Glutamatergic neuron (in vitro differentiated cells): ENCODE results near the gene PGF. TPM values are rescaled to one million over a fixed set of nuclear protein-coding genes. Genes with fewer than 3 reads are reported as not detected.
A peak's percentile ranks its signal among the peaks of the same experiment; 100 is the strongest.

ENCODE experiments used
- DNase-seq: peaks from one replicate; pipeline ENCODE4 v3.0.0; 2022
- H3K27ac Mint-ChIP-seq: one replicate; pipeline ENCODE4 v1.8.0; 2020; ENCODE audit warnings: mild to moderate bottlenecking, mixed read lengths, inconsistent platforms; ENCODE audit not compliant: unreplicated experiment
- H3K27me3 Mint-ChIP-seq: one replicate; pipeline ENCODE4 v1.8.0; 2020; ENCODE audit warnings: mild to moderate bottlenecking, moderate library complexity, mixed read lengths, inconsistent platforms; ENCODE audit not compliant: unreplicated experiment
- H3K36me3 Mint-ChIP-seq: one replicate; pipeline ENCODE4 v1.8.0; 2020; ENCODE audit warnings: mild to moderate bottlenecking, mixed read lengths, inconsistent platforms; ENCODE audit not compliant: unreplicated experiment
- H3K4me1 Mint-ChIP-seq: one replicate; pipeline ENCODE4 v1.8.0; 2020; ENCODE audit warnings: mild to moderate bottlenecking, low read depth, mixed read lengths, inconsistent platforms; ENCODE audit not compliant: unreplicated experiment
- H3K4me3 Mint-ChIP-seq: one replicate; pipeline ENCODE4 v1.8.0; 2020; ENCODE audit warnings: mild to moderate bottlenecking, mixed read lengths, inconsistent platforms; ENCODE audit not compliant: unreplicated experiment
- H3K9me3 Mint-ChIP-seq: one replicate; pipeline ENCODE4 v1.8.0; 2020; ENCODE audit warnings: mild to moderate bottlenecking, moderate library complexity, mixed read lengths, inconsistent platforms; ENCODE audit not compliant: unreplicated experiment
- CTCF ChIP-seq: fragments of 200-600 bp; sonication (generic); IDR thresholded peaks from one replicate; pipeline ENCODE4 v1.5.0; 2021; ENCODE audit not compliant: partially characterized antibody, unreplicated experiment
- total RNA-seq: library from RNA; stranded (reverse); fragmentation: NEBNext Ultra II Directional; extraction: Animal tissue kit (Norgen Biotek cat#: 25700); gene quantifications from one replicate; pipeline ENCODE4 v1.2.1, GENCODE V29; 2021; ENCODE audit not compliant: unreplicated experiment

Gene PGF
- total RNA-seq, 1 donor from 2014 or later, result 7.9 TPM

GRCh38 chr14:74938531-74939495 is 16.6 kb downstream of the PGF start:
- Mint-ChIP-seq H3K36me3 (no peaks in the 10 kb centered on the region), H3K27me3 (peaks cover 7% of the 10 kb centered on the region), H3K4me3 (peak overlapping the region; percentile 5), H3K4me1 (peaks cover 36% of the 10 kb centered on the region), H3K9me3 (peaks cover 6% of the 10 kb centered on the region), H3K27ac (no peak overlapping the region)
- no peak for TF ChIP-seq CTCF
- no peak for DNase-seq

- H3K4me3 Mint-ChIP-seq, result no peak overlapping the region
- no peak for TF ChIP-seq CTCF
- no peak overlapping the region for H3K27ac Mint-ChIP-seq
- DNase-seq, result no peak
- no peaks in the 10 kb centered on the region for H3K36me3 Mint-ChIP-seq
- peaks cover 9% of the 10 kb centered on the region for H3K9me3 Mint-ChIP-seq
- H3K27me3 Mint-ChIP-seq, result peaks cover 5% of the 10 kb centered on the region
- H3K4me1 Mint-ChIP-seq, result peaks cover 45% of the 10 kb centered on the region
These were observed 18.2 kb downstream of the PGF start for GRCh38 chr14:74937171-74937570.

GRCh38 chr14:74936731-74937130 is 18.7 kb downstream of the PGF start:
- Mint-ChIP-seq H3K4me3 (no peak overlapping the region), H3K27me3 (peaks cover 5% of the 10 kb centered on the region), H3K27ac (peak overlapping the region; percentile 28), H3K4me1 (peaks cover 43% of the 10 kb centered on the region), H3K36me3 (no peaks in the 10 kb centered on the region), H3K9me3 (peaks cover 9% of the 10 kb centered on the region)
- no peak for DNase-seq
- no peak for TF ChIP-seq CTCF

- no peak for DNase-seq
- Mint-ChIP-seq H3K27me3 (peaks cover 5% of the 10 kb centered on the region), H3K27ac (no peak overlapping the region), H3K4me3 (no peak overlapping the region), H3K36me3 (no peaks in the 10 kb centered on the region), H3K4me1 (peaks cover 40% of the 10 kb centered on the region), H3K9me3 (peaks cover 9% of the 10 kb centered on the region)
- TF ChIP-seq CTCF, result no peak
These were observed 19.2 kb downstream of the PGF start for GRCh38 chr14:74936151-74936550.

GRCh38 chr14:74935360-74935680 is 20.1 kb downstream of the PGF start:
- Mint-ChIP-seq H3K4me3 (peak overlapping the region; percentile 42), H3K27ac (peak overlapping the region; percentile 79), H3K9me3 (peaks cover 9% of the 10 kb centered on the region), H3K4me1 (peaks cover 39% of the 10 kb centered on the region), H3K27me3 (peaks cover 5% of the 10 kb centered on the region), H3K36me3 (no peaks in the 10 kb centered on the region)
- no peak for TF ChIP-seq CTCF
- DNase-seq, result no peak
